Prostate gland (tissue), 2 donors: ENCODE measurements around the gene SCYL3.

Source experiments
- POLR2A ChIP-seq: fragments of 450-650 bp; IDR thresholded peaks from one replicate; pipeline ENCODE4 v1.6.1; 2016; ENCODE audit warnings: antibody characterized with exemption, mild to moderate bottlenecking
- POLR2AphosphoS5 ChIP-seq: sonication (generic); formaldehyde crosslinking; IDR thresholded peaks from one replicate; pipeline ENCODE4 v1.6.1; 2017; ENCODE audit warnings: antibody characterized with exemption
- TF ChIP-seq, protein P1 (sequence below), 4 experiments: fragments of 200-600 bp in 2 of 4; fragments of 450-650 bp in 2 of 4; sonication (generic) in 2 of 4; IDR thresholded peaks; 1 replicate in 3 of 4; 2 replicates in 1 of 4; pipeline ENCODE4 v1.5.1; 2016 to 2019; ENCODE audit warnings: antibody characterized with exemption in 4 of 4, mild to moderate bottlenecking in 2 of 4, moderate library complexity in 2 of 4

DNA sequence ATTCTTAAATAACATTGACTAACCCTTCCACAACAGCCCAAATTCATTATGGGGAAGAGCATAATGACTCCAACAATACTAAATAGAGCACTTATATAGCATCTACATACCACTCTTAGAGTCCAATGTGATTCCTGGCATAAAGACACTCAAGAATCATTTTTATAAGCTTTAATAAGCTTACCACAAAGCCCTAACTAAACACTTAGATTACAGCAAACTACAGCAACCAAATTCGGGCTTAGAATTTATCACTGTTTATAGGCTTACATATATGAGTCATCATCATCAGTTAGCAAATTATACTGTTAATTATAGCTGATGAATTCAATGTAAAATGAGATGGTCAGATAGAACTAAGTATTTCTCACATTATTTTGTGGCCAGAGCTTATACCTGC is 7.3 kb downstream of the SCYL3 start:
- TF ChIP-seq, protein P1, sequence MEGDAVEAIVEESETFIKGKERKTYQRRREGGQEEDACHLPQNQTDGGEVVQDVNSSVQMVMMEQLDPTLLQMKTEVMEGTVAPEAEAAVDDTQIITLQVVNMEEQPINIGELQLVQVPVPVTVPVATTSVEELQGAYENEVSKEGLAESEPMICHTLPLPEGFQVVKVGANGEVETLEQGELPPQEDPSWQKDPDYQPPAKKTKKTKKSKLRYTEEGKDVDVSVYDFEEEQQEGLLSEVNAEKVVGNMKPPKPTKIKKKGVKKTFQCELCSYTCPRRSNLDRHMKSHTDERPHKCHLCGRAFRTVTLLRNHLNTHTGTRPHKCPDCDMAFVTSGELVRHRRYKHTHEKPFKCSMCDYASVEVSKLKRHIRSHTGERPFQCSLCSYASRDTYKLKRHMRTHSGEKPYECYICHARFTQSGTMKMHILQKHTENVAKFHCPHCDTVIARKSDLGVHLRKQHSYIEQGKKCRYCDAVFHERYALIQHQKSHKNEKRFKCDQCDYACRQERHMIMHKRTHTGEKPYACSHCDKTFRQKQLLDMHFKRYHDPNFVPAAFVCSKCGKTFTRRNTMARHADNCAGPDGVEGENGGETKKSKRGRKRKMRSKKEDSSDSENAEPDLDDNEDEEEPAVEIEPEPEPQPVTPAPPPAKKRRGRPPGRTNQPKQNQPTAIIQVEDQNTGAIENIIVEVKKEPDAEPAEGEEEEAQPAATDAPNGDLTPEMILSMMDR (IDR thresholded peaks at IDR 0.05): no peak
- no peak for TF ChIP-seq POLR2A
- no peak for TF ChIP-seq POLR2AphosphoS5
